ENCODE measurements around the gene PPM1J. TPM values are rescaled to one million over a fixed set of nuclear protein-coding genes. Genes with fewer than 3 reads are reported as not detected.
A peak's percentile ranks its signal among the peaks of the same experiment; 100 is the strongest.

The PPM1J gene
- total and polyA plus RNA-seq, 9 of the 15 experiments (the other 6 are each of a cell fraction or from before 2014, with no cell fraction given) = 0.25 to 10.5 (median 4.2) TPM

DNA sequence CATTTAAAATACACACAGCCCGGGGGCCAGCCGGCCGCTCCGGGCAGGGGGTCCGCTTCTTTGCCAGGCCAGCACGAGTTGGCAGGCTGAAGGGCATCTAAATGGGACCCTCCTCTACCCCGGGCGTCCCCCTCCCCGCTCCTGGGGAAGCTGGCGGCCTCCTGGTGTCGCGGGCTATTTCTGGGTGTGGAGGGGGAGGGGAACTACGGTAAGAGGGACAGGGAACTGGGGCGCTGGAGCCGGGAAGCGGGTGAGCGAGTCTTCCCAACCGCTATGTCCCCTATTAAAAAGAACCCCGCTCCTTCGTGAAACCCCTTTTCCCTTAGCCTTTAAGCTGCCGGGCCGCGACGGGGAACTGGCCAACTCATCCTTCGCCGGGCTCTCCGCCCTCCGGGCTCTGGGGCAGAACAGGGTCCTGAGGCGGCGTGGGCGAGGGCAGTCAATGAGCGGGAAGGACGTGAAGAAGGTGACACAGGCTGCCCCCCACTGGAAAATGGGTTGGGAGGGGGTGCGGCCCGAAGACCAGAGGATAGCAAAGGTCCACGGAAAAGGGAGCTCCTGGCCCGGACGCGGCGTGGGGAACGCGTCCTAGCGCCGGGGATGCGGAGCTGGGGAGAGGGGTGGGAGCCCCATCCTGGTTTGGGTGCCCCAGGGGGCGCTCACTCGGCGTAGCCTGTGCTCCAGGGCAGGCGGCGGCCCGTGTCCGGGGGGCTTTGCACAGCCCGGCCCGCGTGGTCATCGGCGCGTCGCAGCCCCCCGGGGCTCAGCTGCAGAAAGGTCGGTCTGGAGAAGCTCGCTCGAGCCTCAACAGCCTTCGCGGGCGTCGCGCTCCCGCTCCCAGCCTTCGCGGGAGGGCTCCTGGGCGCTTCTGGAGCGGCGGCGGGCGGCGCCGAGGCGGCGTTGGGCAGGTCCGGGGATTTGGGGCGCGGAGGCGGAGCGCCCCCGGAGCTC lies 544 bp downstream of the PPM1J start (continued):
- TF ChIP-seq MTA2 (IDR thresholded peaks at IDR 0.05; ENCODE audit: low read depth) (no peak), SRF (CRISPR knock-in tag; IDR thresholded peaks at IDR 0.05) (no peak), SAFB2 (IDR thresholded peaks at IDR 0.05; ENCODE audit: borderline replicate concordance, low read depth, low read length, severe bottlenecking) (no peak), GTF3C2 (IDR thresholded peaks at IDR 0.05; ENCODE audit: borderline replicate concordance, extremely low read depth, insufficient read length) (no peak), BRCA1 (IDR thresholded peaks at IDR 0.05) (no peak), BRCA1 (CRISPR knock-in tag; IDR thresholded peaks at IDR 0.05) (no peak), MECOM (CRISPR knock-in tag; IDR thresholded peaks at IDR 0.05) (no peak), ZNF121 (CRISPR knock-in tag; conservative IDR thresholded peaks at IDR 0.05) (no peak), NBN (IDR thresholded peaks at IDR 0.05; ENCODE audit: low read depth) (no peak), CHD4 (IDR thresholded peaks at IDR 0.05; ENCODE audit: insufficient read depth, insufficient replicate concordance, low read depth, low read length, poor library complexity, severe bottlenecking) (peak; percentile 23), MAZ (CRISPR knock-in tag; conservative IDR thresholded peaks at IDR 0.05 in 1 of 2, IDR thresholded peaks at IDR 0.05 in 1 of 2) (peak in 1 of 2 experiments; percentile 39; a peak in 2 of 4 replicates), RBBP5 (IDR thresholded peaks at IDR 0.05; ENCODE audit: borderline replicate concordance, insufficient read depth, low read length, poor library complexity, severe bottlenecking) (peak; percentile 26), THRA (IDR thresholded peaks at IDR 0.05) (no peak), SOX6 (IDR thresholded peaks at IDR 0.05) (no peak), TFE3 (CRISPR knock-in tag; IDR thresholded peaks at IDR 0.05) (no peak), SAP30 (IDR thresholded peaks at IDR 0.05; ENCODE audit: borderline replicate concordance, insufficient read depth, low read depth, low read length, poor library complexity, severe bottlenecking) (peak; percentile 36), RAD21 (CRISPR knock-in tag; conservative IDR thresholded peaks at IDR 0.05 in 1 of 2, IDR thresholded peaks at IDR 0.05 in 1 of 2) (0 out of 4 replicates have a peak, but pooled peaks of 1 of the 2 experiments have one; percentile 1), SP1 (CRISPR knock-in tag; IDR thresholded peaks at IDR 0.05) (peak; percentile 17)
- TF ChIP-seq, protein P1, sequence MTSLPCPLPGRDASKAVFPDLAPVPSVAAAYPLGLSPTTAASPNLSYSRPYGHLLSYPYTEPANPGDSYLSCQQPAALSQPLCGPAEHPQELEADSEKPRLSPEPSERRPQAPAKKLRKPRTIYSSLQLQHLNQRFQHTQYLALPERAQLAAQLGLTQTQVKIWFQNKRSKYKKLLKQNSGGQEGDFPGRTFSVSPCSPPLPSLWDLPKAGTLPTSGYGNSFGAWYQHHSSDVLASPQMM (CRISPR knock-in tag; IDR thresholded peaks at IDR 0.05) = no peak
